ENCODE results near the gene EEF2K.

DNA sequence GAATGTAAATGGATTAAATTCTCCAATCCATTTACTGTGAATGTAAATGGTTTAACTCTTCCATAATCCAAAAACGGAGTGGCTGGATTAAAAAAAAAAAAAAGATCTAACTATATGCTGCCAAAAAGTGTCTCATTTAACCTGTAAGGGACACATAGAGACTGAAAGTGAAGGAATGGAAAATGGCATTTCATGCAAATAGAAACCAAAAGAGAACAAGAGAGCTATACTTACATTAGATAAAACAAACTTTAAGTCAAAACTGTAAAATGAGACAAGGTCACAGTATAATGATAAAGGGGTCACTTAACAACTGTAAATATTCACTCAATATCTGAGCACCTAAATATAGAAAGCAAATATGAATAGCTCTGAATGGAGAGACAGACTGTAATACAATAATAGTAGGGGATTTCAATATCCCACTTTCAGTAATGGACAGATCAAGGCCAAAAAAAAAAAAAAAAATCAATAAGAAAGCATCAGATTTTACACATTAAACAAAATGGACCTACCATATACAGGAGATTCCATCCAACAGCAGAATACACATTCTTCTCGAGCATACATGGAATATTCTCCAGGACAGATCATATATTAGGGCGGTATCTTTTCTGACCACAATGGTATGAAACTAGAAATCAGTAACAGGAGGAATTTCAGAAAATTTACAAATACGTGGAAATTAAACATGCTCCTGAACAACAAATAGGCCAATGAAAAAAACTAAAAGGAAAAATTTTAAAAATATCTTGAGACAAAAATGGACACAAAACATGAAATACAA lies 132.0 kb downstream of the EEF2K start:
- TF ChIP-seq POLR2A (IDR thresholded peaks at IDR 0.05; ENCODE audit: low read length) (no peak), GATA1 (IDR thresholded peaks at IDR 0.05; ENCODE audit: low read depth, low read length) (no peak)
